ENCODE data around the gene KREMEN1. TPM values are rescaled to one million over a fixed set of nuclear protein-coding genes. Genes with fewer than 3 reads are reported as not detected.

The KREMEN1 gene
- total RNA-seq, 1 donor from 2014 or later, result 24.6 TPM

DNA sequence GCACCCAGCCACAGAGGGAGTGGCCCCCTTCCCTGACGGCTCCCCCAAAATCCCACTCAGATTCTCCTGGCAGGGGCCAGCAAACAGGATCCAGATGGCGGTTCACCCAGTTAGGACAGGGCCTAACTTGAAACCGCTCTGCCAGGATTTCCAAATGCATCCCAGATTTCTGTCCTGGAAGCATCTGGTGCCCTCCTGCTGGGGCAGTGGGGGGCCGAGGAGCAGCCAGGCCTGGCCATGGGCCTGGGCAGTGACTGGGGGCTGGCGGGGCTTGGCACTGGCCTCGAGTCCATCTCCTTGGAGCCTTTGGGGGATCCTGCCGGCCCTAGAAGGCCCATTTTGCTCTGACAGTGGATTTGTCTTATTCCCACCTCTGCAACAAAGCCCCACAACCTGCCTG is 115.0 kb downstream of the KREMEN1 start:
- DNase-seq (ENCODE audit: extremely low spot score in 2 of 2), result no peak
- intact Hi-C loops (cut with DNase I), result no loop called here
- Histone ChIP-seq H3K4me3 (no peak overlapping the region), H3K27ac (no peak overlapping the region), H3K27me3 (no peaks in the 10 kb centered on the region), H3K4me1 (no peaks in the 10 kb centered on the region), H3K36me3 (no peaks in the 10 kb centered on the region), H3K9me3 (no peaks in the 10 kb centered on the region)
- TF ChIP-seq, protein P1, sequence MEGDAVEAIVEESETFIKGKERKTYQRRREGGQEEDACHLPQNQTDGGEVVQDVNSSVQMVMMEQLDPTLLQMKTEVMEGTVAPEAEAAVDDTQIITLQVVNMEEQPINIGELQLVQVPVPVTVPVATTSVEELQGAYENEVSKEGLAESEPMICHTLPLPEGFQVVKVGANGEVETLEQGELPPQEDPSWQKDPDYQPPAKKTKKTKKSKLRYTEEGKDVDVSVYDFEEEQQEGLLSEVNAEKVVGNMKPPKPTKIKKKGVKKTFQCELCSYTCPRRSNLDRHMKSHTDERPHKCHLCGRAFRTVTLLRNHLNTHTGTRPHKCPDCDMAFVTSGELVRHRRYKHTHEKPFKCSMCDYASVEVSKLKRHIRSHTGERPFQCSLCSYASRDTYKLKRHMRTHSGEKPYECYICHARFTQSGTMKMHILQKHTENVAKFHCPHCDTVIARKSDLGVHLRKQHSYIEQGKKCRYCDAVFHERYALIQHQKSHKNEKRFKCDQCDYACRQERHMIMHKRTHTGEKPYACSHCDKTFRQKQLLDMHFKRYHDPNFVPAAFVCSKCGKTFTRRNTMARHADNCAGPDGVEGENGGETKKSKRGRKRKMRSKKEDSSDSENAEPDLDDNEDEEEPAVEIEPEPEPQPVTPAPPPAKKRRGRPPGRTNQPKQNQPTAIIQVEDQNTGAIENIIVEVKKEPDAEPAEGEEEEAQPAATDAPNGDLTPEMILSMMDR (IDR thresholded peaks at IDR 0.05), result no peak
- no peak for TF ChIP-seq POLR2AphosphoS5 (IDR thresholded peaks at IDR 0.05; ENCODE audit: insufficient read depth in 1 of 2, low read depth in 1 of 2)
- TF ChIP-seq POLR2A (IDR thresholded peaks at IDR 0.05), result no peak

DNA sequence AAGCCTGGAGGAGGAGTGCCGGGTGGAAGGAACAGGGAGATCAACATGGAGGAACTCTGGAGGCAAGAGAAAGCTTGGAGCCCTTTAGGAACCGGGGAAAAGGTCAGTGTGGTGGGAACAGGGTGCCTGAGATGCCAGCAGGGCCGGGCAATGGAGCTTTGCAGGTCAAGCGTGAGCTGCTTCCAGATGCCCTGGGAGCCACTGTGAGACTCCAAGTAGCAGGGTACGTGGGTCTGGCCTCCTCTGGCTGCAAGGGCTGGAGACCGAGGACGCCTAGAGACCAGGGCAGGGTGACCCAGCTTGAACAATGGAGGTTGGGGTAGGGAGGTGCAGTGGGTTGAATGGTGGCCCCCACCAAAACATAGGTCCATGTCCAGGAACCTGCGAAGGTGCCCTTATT is 117.2 kb downstream of the KREMEN1 start:
- Histone ChIP-seq H3K27me3 (no peaks in the 10 kb centered on the region), H3K4me1 (no peaks in the 10 kb centered on the region), H3K4me3 (no peak overlapping the region), H3K27ac (no peak overlapping the region), H3K9me3 (no peaks in the 10 kb centered on the region), H3K36me3 (no peaks in the 10 kb centered on the region)
- intact Hi-C loops (cut with DNase I), result no loop called here
- DNase-seq (ENCODE audit: extremely low spot score in 2 of 2), result no peak
- TF ChIP-seq, protein P1 (IDR thresholded peaks at IDR 0.05), result no peak
- no peak for TF ChIP-seq POLR2A (IDR thresholded peaks at IDR 0.05)
- TF ChIP-seq POLR2AphosphoS5 (IDR thresholded peaks at IDR 0.05; ENCODE audit: insufficient read depth in 1 of 2, low read depth in 1 of 2), result no peak

DNA sequence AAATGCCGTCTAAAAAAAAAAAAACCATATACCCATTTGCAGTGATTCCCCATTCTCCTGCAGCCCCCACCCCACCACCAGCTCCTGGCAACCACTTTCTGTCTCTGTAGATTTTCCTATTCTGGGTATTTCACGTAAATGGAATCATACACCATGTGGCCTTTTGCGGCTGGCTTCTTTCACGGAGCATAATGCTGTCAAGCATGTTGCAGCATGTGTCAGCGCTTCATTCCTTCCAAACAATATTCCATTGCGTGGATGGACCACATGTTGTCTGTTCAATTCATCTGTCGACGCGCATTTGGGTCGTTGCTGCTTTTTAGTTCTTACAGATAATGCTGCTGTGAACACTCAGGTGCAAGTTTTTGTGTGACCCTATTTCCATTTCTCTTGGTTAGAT is 118.1 kb downstream of the KREMEN1 start:
- H3K27me3 ChIP-seq, result no peaks in the 10 kb centered on the region
- no peaks in the 10 kb centered on the region for H3K36me3 ChIP-seq
- DNase-seq (ENCODE audit: extremely low spot score in 2 of 2), result no peak
- no peaks in the 10 kb centered on the region for H3K9me3 ChIP-seq
- intact Hi-C loops (cut with DNase I), result no loop called here
- no peak overlapping the region for H3K4me3 ChIP-seq
- H3K27ac ChIP-seq, result no peak overlapping the region
- TF ChIP-seq, protein P1 (IDR thresholded peaks at IDR 0.05), result no peak
- TF ChIP-seq POLR2AphosphoS5 (IDR thresholded peaks at IDR 0.05; ENCODE audit: insufficient read depth in 1 of 2, low read depth in 1 of 2), result no peak
- H3K4me1 ChIP-seq, result no peaks in the 10 kb centered on the region

DNA sequence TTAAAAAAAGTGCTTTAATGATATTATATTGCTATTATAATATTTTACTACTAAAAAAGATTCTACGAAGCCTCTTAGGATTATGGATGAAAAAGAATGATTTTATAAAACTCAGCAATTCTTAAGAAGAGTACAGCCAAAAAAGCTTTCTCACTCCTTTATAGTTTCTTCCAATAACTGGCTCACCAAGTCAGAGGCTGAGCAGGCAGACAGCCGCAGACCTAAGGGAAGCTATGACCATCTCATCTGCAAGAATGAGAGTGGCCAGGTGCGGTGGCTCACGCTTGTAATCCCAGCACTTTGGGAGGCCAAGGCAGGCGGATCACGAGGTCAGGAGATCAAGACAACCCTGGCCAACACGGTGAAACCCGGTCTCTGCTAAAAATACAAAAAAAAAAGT is 120.2 kb downstream of the KREMEN1 start:
- TF ChIP-seq, protein P1 (IDR thresholded peaks at IDR 0.05), result no peak
- no peak for TF ChIP-seq POLR2AphosphoS5 (IDR thresholded peaks at IDR 0.05; ENCODE audit: insufficient read depth in 1 of 2, low read depth in 1 of 2)
- no peak for TF ChIP-seq POLR2A (IDR thresholded peaks at IDR 0.05)
- no peak for DNase-seq (ENCODE audit: extremely low spot score in 2 of 2)
- intact Hi-C loops (cut with DNase I), result no loop called here
- H3K9me3 ChIP-seq, result no peaks in the 10 kb centered on the region
- H3K4me3 ChIP-seq, result no peak overlapping the region
- no peaks in the 10 kb centered on the region for H3K27me3 ChIP-seq
- H3K4me1 ChIP-seq, result no peaks in the 10 kb centered on the region
- no peaks in the 10 kb centered on the region for H3K36me3 ChIP-seq
- no peak overlapping the region for H3K27ac ChIP-seq

DNA sequence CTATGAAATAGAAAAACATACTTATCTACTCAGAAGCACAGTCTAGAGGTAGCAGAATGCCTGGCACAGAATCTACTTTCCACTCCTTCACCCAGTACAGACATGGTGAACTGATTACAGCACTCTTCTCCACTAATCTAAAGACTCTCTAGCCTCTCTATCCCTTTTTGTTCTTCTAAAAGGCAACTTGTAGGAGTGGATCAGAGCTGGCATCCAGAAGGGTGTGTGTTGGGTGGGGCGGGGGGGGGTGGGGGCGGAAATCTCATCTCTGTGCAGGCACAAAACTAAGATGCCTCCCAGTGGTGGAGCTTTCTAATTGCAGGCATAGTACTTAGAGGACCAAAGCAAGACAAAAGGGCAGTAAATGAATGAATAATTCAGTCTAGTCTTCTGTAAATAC is 121.3 kb downstream of the KREMEN1 start:
- Histone ChIP-seq H3K27ac (no peak overlapping the region), H3K36me3 (no peaks in the 10 kb centered on the region), H3K27me3 (no peaks in the 10 kb centered on the region), H3K4me1 (no peaks in the 10 kb centered on the region), H3K4me3 (no peak overlapping the region), H3K9me3 (no peaks in the 10 kb centered on the region)
- intact Hi-C loops (cut with DNase I), result no loop called here
- DNase-seq (ENCODE audit: extremely low spot score in 2 of 2), result no peak
- TF ChIP-seq POLR2AphosphoS5 (IDR thresholded peaks at IDR 0.05; ENCODE audit: insufficient read depth in 1 of 2, low read depth in 1 of 2), result no peak
- TF ChIP-seq, protein P1 (IDR thresholded peaks at IDR 0.05), result no peak
- no peak for TF ChIP-seq POLR2A (IDR thresholded peaks at IDR 0.05)
